ENCODE measurements around the gene RLF.

Gene RLF

DNA sequence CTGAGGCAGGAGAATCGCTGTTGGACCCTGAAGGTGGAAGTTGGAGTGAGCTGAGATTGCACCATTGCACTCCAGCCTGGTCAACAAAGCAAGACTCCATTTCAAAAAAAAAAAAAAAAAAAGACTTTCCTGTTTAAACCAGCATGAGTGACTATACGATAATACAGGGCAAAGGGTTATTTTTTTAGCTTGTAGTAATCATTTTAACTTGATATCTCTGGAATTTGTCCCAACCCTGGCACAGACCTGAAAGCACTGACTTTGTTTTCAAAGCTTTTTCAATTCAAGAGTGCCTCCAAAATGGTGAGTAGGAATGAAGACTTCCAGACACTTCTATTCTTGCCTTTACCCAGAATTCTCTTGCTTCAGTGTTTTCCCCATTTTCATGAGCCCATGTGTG, 82.2 kb downstream of the RLF start:
- DNase-seq (ENCODE audit: low spot score), result no peak

DNA sequence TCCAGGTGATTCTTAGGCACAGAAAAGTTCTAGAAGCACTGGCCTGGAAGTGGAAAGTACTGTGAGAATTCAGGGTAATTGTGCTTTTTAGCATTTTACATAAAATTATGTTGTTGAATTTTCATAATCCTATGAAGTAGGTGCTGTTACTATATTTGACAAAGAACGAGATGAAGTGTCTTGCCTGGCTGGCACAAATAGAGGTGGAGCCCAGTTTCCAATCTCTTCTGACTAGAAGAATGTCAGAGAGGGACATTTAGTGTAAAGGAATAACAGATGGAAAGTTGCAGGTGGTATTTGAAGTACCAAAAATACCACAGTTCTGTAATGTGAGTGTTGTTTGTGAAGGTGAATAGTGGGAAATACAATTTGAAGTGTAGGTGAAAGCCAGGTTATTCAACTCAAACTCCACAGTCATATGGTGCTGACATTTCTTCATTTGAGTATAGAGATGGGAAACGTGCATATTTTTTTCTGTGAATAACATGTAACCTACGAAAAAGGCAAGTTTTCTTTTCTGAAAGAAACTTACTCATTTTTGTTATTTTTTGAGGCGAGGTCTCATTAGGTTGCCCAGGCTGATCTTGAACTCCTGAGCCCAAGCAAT, 83.1 kb downstream of the RLF start:
- no peak for DNase-seq (ENCODE audit: low spot score)

DNA sequence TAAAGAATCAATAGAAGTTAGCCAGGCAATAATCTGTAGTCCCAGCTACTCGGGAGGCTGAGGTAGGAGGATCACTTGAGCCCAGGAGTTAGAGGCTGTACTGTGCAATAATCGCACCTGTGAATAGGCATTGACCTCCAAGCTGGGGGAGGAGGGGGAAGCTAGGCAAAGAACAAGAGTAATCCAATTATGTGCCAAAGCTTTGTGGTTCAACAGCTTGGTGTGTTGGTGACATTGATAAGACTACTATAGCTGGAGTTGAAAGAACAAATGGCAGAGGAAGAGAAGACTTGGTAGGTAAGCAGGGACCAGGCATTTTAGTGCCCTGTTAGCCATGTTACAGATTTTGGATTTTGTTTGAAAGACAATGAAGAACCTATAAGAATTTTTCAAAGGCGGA, 84.5 kb downstream of the RLF start:
- DNase-seq (ENCODE audit: low spot score), result no peak

DNA sequence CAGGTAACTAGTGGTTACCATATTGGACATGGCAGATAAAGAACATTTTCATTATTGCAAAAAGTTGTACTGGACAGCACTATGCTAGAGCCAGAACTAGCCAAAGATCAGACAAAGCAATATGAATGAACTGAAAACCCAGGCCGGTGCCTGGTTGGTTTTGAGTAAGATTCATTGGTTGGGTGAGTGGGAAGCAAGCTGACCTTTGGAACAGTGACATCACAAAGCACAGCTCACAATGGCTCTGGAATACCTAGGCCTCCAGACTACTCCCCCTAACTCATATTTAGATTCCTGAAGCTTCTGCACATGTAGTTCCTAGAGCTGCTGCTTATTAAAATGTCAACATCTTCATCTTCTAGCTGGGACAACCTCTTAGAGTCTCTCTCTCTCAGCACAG, 86.5 kb downstream of the RLF start, which contains the start of gene TMCO2:
TMCO2 (plus strand) TSS at position 283 of the 400 bp plus-strand sequence; CDS start at position 340, 57 bp downstream.
- DNase-seq (ENCODE audit: low spot score), result no peak

DNA sequence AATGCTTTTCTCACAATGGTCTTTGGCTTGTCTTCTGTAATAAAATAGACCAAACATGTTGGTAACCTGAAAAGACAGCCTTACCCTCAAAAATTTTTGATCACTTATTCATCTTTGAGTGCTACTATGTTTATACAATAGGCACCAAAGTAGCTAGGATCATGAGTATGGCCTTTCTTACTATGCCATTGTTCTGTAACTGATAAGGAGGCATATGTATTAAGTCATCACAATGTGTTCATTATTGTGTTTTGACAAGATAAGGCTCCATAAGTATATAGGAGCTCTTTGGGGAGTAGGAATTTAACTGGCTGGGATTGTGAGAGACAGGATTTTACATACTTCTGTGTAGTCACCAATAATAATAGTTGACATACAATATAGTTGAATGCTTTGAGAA, 87.2 kb downstream of the RLF start:
- DNase-seq (ENCODE audit: low spot score), result no peak

DNA sequence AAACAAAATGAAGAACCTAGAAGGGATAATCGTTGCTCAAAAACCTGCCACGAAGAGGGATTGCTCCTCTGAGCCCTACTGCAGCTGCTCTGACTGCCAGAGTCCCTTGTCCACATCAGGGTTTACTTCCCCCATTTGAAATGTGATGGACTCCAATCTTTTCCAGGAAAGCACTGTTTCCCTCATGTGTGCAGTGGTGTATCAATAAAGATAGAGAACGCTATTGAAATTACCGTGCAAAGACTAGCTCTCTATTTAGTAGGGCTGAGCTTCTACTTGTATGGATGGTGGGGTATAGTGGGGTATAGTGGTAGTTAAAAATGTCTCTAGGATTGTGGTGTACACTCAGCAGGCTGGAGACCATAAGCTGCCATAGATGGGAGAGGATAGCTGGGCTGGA, 90.3 kb downstream of the RLF start:
- DNase-seq (ENCODE audit: low spot score), result no peak

DNA sequence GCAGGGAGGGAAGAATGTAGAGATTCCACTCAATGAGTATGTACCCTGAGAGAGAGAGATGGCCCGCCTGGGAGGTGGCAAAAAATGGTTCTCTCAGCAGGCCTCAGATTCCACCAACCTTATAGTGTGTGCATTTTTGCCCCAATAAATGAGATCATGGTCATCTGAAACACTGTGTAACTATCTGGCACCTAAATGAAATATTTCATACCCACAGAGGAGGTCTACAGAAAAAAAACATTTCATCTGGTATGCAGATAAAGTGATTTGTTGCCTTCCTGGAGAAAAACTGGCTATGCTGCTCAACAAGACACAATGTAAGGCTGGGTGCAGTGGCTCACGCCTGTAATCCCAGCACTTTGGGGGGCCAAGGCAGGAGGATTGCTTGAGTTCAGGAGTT, 91.4 kb downstream of the RLF start:
- DNase-seq (ENCODE audit: low spot score), result no peak

DNA sequence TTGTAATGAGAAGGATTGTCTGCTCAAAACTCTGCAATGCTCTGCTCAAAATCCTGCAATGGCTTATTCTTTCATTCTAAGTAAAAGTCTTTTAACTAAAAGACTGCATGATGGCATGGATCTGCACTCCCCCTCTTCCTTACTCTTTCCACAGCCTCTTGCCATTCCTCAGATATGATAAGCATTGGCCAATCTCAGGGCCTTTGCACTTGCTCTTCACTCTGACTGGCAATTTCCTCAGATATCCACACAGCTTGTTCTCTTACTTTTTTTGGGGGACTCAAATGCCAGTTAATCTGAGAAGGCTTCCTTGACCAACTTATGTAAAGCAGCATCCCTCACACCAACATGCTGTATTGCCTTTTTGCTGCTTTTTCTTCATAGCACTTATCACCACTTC, 94.0 kb downstream of the RLF start:
- no peak for DNase-seq (ENCODE audit: low spot score)

DNA sequence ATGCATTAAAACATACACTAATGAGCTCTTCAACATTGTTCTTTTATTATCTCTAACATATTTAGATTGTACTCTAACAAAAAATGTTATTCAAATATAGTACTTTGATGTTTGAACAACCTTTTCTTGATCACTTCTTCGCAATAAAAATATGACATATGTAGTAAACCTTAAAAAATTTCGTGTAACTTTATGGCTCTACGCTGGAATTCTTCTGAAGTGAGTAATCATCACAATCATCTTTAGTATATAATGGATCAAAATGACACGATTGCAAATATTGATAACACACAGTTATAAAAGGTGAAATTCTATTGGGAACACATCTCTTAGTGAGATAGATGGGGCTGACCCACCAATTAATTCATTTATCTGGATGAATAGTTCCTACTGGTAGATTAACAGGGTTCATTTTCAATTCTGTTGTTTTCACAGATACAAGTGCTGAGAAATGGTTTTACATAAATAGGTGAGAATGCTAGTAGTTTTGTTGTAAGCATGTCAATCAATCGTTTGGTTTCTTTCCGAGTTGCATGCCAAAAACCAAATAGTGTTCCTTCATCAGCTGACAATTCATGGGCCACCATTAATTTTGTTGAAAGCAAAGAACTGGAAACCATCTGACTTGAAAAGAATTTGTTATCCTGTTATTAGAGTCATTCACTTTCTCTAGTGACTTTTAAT, 95.4 kb downstream of the RLF start:
- no peak for DNase-seq (ENCODE audit: low spot score)

DNA sequence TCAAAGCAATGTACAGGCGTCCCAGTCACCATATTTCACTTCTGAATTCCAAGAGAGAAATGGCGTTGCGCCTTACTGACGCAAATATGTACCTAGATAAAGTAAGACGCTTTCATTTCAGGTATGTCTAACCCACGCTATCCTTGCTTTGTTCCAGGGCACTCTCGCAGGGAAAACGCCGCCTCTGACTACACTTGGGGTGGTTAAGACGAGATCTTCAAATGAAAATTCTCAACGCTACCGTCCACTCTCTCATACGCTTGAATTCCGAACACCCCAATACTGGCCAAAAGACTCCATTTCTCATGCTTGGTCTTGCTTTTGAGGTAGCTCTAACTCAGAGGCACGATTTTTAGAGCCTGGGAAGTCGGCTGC, 96.1 kb downstream of the RLF start:
- DNase-seq (ENCODE audit: low spot score), result no peak

DNA sequence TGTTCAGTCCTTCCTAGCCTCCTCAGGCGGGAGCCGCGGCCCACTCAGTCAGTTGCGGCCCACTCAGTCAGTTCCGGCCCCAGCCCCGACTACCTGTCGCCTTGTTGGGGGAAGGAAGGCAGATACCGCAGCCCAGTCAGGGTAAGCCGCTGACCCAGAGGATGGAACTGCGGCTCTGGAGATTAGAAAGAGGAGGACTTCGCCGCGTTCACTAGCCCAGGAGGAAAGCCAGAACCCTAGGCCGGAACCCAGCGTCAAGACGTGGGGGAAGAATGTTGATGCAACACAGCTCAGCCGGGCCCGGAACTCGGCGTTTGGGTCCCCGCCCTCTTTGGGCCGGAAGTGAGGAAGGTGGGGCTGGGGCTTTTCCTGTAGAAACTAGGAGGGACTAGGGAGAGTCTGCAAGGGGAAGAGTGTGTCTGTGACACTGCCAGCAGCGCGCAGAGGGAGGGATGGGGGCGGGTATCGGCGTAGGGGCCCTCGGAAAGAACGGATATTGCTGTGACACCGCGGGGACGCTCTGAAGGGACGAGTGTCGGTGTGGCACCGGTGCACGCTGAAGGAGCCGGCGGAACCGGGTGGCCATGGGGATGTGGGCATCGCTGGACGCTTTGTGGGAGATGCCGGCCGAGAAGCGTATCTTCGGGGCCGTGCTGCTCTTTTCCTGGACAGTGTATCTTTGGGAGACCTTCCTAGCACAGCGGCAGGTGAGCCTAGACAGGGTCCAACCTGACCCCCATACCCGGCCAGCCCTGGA, 96.7 kb downstream of the RLF start, which contains the start of gene ZMPSTE24:
ZMPSTE24 (plus strand) TSS at position 549 of the 757 bp plus-strand sequence; CDS start at position 585, 36 bp downstream.
- peak; percentile 98 for DNase-seq (ENCODE audit: low spot score)

DNA sequence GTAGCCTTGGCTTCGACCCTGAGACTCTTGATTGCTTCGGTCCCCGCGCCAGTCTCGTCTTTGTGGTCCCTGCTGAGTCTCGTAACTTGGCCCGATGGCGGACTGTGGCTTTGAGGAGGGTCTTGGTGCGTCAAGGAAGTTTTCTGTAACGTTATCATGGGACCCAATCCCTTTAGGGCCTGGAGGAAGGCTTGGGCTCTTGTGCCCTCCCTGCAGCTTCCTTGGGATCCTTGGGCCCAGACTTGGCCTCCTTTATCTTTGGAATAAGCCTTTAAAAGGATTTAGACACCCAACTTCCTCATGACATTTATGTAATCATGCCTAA, 97.2 kb downstream of the RLF start:
- no peak for DNase-seq (ENCODE audit: low spot score)

DNA sequence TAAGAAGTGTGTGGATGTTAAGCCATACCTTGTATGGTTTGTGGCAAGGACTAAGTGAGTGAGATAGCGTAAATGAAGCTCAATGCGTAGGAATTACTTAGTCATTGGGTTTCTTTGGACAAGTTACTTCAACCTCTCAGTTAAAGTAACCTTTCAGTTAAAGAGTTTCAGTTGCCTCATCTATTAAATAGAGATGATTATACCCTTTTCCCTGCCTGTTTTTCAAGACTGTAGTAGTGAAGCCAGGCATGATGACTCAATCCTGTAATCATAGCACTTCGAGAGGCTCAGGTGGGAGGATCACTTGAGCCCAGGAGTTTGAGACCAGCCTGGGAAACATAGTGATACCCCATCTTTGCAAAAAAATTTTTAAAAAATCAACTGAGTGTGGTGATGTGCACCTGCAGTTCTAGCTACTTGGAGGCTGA, 103.2 kb downstream of the RLF start:
- DNase-seq (ENCODE audit: low spot score), result no peak

DNA sequence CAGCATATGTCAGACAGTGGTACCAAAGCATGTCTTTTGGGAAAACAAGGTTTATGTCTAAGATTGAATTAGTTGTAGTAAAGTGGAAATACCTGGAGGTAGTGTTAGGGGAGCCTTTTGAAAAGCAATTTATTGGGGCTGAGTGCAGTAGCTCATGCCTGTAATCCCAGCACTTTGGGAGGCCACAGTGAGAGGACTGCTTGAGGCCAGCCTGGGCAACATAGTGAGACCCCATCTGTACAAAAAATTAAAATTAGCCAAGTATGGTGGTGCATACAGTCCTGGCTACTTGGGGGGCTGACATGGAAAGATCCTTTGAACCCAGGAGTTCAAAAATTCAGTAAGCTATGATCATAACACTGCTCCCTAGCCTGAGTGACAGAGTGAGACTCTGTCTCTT, 104.1 kb downstream of the RLF start:
- no peak for DNase-seq (ENCODE audit: low spot score)

DNA sequence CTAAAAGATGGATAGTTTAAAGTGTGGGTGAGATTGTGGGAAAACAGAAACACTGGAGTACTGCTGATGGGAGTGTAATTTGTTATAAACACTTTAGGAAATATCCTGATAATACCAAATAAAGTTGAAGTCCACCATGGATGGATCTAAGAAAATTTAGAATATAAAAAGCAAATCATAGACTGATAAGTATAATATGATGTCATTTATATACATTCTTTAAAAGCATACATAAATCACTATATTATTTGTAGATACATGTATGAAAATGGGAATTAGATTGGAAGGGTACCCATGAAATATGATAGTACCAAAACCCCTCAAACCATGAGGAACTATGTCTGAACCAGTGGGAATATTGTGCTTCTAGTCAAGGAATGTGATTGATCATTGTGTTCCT, 104.7 kb downstream of the RLF start:
- no peak for DNase-seq (ENCODE audit: low spot score)

DNA sequence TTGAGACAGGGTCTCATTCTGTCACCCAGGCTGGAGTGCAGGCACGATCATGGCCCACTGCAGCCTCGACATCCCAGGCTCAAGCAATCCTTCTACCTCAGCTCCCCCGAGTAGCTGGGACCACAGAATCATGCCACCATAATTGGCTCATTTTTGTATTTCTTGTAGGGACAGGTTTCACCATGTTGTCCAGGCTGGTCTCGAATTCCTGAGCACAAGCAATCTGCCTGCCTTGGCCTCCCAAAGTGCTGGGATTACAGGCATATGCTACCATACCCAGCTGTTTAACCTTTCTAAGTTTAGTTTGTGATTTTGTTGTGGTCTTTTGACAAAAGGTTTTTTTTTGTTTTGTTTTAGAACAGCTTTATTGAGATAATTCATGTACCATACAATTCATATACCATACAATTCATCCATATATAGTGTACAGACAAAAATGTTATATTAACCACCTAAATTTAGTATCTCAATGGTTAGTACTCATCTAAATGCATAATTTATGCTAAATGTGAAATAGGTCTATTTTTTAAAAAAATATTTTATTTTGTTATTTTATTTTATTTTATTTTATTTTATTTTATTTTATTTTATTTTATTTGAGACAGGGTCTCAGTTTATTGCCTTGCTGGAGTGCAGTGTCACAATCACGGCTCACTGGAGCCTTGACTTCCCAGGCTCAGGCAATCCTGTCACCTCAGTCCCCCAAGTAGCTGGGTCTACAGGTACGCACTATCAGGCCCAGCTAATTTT, 105.8 kb downstream of the RLF start:
- no peak for DNase-seq (ENCODE audit: low spot score)

DNA sequence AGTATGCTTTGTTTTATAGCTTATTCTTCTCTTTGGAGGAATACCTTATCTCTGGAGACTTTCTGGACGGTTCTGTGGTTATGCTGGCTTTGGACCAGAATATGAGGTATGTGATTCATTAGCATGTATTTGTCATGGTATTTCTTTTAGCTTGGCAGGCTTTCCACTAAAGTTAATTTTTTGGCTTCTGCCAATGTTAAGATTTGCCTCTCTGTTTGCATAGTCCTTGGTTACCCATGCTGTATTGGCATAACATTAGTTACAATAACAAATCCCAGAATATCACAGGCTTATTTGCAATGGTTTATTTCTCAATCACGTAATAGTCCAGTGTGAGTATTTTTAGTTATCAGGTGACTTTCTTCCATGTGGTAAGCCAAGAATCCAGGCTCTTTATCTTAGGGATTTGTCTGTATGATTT, 106.6 kb downstream of the RLF start:
- no peak for DNase-seq (ENCODE audit: low spot score)

DNA sequence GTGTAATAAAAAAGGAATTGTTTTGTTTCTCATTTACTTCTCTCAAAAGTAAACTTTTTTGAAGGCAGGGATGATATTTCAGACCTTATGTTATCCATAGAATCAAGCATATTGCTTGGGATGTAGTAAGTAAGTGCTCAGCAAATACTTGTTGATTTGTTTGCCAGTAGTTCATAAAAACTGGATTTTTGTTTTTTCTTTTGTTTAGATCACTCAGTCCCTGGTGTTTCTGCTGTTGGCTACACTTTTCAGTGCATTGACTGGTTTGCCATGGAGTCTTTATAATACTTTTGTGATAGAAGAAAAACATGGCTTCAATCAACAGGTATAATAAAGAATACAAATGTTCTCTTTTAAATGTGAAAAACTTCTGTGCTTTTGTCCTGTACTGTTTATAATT, 107.0 kb downstream of the RLF start:
- no peak for DNase-seq (ENCODE audit: low spot score)

DNA sequence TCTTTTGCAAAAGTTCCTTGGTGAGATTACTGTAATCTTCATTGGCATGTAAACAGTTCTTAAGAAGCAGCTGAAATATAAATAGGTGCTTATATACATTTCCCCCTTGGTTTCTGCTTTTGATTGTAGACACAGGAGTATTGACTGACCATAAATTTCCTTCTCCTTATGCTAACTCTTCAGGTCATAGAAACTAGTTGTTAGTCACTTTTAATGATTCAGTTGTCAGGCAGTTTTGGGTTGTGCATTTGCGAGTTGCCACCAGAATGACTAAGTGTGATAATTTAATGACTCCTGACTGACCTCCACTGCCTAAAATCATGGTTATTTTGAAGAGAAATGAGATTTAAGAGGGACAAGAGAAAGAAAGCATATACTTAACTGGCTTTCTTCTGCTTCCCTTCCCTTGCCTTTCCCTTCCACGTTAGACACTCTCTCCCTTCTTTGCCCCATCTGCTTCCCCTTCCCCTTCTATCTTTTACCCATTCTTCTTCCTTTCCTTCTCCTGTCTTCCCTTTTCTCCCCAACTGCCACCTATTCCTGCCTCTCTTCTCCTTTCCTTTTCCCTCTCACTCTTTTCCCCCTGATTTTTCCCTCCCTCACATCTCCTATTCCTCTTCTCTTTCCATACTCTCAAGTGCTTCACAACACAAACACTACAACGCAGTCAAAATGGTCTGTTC, 109.1 kb downstream of the RLF start:
- no peak for DNase-seq (ENCODE audit: low spot score)

DNA sequence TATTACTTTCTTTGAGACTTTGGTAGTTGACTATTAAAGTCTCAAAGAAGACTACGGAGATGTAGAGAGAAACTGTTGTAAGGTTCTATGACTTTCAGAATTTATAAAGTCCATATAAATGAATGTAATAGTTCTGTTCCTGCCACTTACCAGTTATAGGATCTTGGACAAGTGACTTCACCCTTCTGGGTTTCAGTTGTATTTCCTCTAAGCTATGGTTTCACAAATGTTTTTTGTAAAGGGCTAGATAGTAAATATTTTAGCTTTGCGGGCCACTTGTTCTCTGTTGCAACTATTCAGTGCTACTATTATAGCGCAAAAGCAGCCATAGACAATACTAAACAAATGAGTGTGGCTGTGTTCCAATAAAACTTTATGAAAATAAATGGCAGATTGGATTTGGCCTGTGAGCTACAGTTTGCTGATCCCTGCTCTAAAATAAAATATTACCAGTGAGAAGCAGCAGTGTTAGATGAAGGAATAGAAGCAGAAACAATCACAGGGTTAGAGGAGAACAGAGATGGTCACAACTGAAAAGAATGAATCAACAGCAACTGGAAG, 111.5 kb downstream of the RLF start:
- no peak for DNase-seq (ENCODE audit: low spot score)

DNA sequence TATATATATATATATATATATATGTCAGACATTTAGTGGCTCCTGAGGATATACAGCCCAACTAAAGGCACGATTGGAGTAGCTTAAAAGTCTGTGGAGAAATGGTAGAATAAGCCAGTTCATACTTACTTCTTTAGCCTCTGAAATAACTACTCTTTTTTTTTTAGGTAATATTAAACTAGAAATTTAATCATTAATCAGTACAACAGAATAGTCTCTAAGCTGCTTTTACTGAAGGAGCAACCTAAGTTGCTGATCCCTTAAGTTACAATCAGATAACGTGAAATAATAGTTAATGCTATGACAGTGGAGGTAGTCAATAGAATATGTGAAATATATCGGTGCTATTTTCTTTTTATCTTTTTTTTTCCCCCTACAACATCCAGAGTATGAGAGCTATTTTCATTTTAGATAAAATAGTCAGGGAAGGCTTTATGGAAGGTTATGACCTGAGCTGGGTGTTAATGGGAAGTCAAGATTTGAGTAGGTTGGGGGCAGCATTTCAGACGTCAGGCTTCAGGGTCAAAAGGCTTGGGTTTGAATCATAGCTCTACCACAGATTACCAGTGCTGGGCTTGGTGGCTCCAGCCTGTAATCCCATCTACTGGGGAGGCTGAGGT, 112.5 kb downstream of the RLF start:
- DNase-seq (ENCODE audit: low spot score), result no peak

All from CD4-positive, alpha-beta T cell treated with Interleukin-15 for 4 hours (primary cell).